Measurements from ENCODE around the gene ZNF415. TPM values are rescaled to one million over a fixed set of nuclear protein-coding genes. Genes with fewer than 3 reads are reported as not detected.
"Not testable (repeated sequence)": the region's sequence is repeated elsewhere in the genome, so short reads cannot be mapped to it uniquely, and the experiment has no call there.

Gene ZNF415
- total RNA-seq, 1 donor from 2014 or later: 12.5 TPM

GRCh38 chr19:53102206-53102755, 30.4 kb downstream of the ZNF415 start:
- DNase-seq: no peak

GRCh38 chr19:53101518-53101917, 31.2 kb downstream of the ZNF415 start:
- DNase-seq: no peak

GRCh38 chr19:53098570-53098969, 34.1 kb downstream of the ZNF415 start:
- not testable (repeated sequence) for DNase-seq

- not testable (repeated sequence) for DNase-seq
Observed at GRCh38 chr19:53096982-53097690, 35.6 kb downstream of the ZNF415 start.

DNA sequence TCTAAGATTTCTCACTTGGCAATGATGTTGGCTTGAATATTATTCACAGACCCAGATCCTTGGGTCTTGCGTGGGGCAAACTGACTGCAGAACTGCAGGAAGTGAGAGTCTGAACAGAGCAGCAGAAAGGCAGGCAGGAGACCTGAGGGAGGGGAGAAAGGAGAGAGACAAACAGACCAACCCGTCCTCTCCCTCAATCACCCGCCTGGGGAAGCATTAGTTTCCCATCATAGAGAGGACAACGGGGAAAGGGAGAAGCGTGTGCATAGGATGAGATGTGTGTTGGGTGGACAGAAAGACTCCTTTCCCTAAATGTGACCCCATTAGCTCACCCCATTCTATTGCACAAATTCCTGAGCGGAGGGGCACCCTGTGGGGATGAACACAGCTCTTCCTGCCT, 36.1 kb downstream of the ZNF415 start:
- DNase-seq: not testable (repeated sequence)

- DNase-seq: no peak
Observed at GRCh38 chr19:53094754-53095575, 37.7 kb downstream of the ZNF415 start.

DNA sequence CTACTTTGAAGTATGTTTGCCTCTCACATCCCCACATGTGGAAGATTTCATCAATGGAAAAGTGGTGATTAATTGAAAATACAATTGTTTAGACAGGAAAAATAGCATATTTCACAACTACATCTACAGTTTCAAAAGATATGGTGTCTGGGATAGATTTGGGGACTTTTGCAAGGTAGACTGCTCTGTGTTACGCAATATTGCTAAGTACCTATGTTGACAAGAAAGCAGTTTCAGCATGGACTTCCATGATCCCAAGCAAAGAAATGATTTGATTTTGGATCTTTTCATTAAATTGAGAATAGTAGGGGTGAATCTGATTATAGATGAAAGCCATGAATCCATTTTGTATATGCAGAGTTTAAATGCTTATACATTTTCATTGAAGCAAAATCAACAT, 40.0 kb downstream of the ZNF415 start:
- DNase-seq: no peak

DNA sequence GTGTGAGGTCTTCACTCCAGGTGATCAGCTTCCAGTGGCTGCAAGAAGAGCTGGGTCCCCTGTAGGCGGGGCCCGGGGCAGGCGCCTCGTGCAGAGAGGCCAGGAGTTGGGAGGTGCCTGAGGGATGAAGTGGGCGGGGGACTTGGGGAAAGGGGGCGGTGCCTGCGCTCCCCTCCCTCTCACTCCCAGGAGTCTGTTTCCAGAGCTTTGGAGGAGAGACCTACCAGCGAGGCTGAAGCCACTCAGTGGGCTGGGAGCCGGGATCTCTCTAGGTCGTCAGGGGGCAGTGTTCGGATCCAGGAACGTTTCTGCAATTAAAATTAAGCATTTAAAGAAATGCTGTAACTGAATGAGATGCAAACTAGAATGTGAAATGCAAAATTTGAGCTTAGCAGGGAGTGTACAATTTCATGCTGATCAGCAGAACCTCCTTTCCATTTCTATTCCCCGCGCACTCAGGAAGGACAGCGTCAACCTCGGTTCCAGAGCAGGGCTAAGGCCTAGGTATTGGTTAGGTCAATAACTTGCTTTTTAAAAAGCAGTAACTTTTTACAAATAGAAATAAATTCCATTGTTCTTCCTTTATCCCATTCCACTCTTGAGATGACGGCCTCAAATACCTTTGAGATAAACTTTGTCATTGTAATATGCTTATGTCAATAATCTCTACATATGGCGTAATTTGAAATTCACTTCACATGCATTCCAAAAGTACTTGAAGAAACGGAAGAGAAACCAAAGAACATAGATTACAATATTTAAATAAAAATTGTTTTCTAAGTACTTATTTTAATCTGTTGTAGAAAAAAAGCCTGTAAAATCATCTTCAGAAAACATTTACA, 41.1 kb downstream of the ZNF415 start:
- DNase-seq: no peak

- no peak for DNase-seq
Observed at GRCh38 chr19:53088091-53088490, 44.6 kb downstream of the ZNF415 start.

GRCh38 chr19:53086949-53087348, 45.8 kb downstream of the ZNF415 start:
- DNase-seq: no peak

DNA sequence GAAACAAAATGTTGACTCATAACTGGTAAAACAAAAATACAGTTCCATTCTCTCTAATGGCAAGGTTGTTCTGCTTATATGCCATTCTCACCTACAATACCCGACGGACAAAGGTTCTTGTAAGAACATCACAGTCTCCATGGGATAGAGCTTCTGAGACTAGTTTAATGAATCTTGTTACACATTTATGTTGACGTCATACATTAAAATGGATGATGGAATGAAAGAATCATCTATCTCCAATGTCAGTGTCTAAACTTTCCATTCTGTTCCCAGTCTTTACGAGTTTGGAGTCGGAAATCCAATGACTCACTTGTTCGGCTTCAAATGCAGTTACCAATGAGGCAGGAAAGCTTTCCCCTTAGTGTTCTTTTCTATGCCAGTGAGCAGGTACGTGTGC, 47.2 kb downstream of the ZNF415 start:
- DNase-seq: no peak

GRCh38 chr19:53082929-53083328, 49.8 kb downstream of the ZNF415 start:
- DNase-seq: no peak

DNA sequence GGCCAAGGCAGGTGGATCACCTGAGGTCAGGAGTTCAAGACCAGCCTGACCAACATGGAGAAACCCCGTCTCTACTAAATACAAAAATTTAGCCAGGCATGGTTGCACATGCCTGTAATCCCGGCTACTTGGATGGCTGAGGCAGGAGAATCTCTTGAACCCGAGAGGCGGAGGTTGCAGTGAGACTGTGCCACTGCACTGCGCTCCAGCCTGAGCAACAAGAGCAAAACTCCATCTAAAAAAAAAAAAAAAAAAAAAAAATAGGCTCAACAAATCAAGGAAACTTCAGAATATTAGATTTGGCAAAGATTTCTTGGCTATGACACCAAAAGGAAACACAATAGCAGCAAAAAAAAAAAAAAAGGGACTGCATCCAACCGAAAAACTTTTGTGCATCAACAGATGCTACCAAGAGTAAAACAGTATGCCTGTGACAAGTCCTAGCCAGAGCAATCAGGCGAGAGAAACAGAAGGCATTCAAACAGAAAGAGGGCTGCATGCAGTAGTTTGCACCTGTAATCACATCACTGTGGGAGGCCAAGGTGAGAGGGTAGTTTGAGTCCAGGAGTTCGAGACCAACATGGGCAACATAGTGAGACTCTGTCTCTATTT, 53.3 kb downstream of the ZNF415 start:
- no peak for DNase-seq

- DNase-seq: no peak
Observed at GRCh38 chr19:53078668-53079067, 54.0 kb downstream of the ZNF415 start.

GRCh38 chr19:53076984-53077383, 55.7 kb downstream of the ZNF415 start:
- DNase-seq: peak; percentile 17

DNA sequence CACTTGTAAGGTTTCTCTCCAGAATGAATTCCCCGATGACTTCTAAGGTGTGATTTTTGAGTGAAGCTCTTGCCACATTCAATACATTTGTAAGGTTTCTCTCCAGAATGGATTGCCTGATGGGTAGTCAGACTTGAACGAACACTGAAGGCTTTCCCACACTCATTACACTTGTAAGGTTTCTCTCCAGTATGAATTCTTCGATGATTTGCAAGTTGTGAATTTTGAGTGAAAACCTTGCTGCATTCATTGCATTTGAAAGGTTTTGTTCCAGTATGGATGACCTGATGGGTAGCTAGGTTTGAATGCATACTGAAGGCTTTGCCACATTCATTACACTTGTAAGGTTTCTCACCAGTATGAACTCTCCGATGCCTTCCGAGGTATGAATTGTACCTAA, 63.9 kb downstream of the ZNF415 start:
- no peak for DNase-seq

DNA sequence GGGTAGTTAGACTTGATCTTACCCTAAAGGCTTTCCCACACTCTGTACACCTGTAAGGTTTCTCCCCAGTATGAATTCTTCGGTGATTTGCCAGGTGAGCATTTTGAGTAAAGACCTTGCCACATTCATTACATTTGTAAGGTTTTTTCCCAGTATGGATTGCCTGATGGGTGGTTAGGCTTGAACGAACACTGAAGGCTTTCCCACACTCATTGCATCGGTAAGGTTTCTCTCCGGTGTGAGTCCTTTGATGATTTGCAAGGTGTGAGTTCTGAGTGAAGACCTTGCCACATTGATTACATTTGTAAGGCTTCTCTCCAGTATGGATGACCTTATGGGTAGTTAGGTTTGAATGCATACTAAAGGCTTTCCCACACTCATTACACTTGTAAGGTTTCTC, 64.5 kb downstream of the ZNF415 start:
- no peak for DNase-seq

DNA sequence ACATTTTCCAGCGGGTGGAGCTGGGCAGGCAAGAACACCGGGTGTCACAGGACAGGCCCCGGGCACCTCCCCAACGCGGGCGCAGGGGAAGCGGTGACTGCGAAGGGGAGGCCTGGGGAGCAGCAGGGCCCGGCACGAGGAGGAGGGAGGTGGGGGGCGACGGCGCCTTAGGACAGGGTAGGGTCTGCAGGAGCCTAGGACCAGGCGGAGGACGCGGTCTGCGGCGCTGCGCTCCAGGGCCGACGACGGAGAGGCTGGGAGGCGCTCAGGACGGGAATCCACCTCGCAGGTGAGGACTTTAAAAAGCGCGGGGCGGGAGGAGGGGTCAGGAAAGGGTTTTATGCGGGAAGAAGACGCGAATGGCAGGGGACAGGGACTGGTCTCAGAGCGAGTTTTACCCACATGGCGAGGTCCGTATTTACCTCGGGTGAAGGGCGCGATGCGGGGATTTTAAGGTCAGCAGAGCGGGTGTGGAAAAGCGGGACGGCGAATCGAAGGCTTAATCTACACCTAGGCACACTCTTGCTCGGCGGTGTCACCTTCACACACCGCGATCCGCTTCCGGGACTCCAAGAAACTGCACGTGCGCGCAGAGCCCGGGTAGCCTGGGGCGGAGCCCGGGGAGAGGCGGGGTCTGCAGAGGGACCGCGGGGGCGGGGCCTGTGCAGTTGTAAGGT, 74.7 kb downstream of the ZNF415 start:
- DNase-seq: no peak

Measured in skin of body (tissue), 2 donors.